Naive B cell (primary cell): ENCODE measurements around the gene JARID2. TPM values are rescaled to one million over a fixed set of nuclear protein-coding genes. Genes with fewer than 3 reads are reported as not detected.

Source experiments
- ATAC-seq, 2 donors: fragments of 150-1000 bp; cut with Tn5 transposase; 2 replicates each; pipeline ENCODE4 v1.10.0; 2021; ENCODE audit warnings: low read depth in 2 of 2, mild to moderate bottlenecking in 2 of 2, moderate library complexity in 2 of 2
- DNase-seq: peaks from one replicate; pipeline ENCODE4 v3.0.0; 2022
- H3K27ac Mint-ChIP-seq, 6 donors: one replicate each; pipeline ENCODE4 v1.8.0; 2020 to 2022; ENCODE audit warnings: mild to moderate bottlenecking in 6 of 6, mixed read lengths in 6 of 6, moderate library complexity in 5 of 6, inconsistent platforms in 2 of 6
- H3K27me3 Mint-ChIP-seq, 3 donors: one replicate each; pipeline ENCODE4 v1.8.0; 2021 to 2022; ENCODE audit warnings: mixed read lengths in 3 of 3, mild to moderate bottlenecking in 1 of 3
- H3K36me3 Mint-ChIP-seq, 2 donors: one replicate each; pipeline ENCODE4 v1.8.0; 2020 to 2022; ENCODE audit warnings: mixed read lengths in 2 of 2, inconsistent platforms in 1 of 2, mild to moderate bottlenecking in 1 of 2
- H3K4me1 Mint-ChIP-seq, 3 donors: one replicate each; pipeline ENCODE4 v1.8.0; 2020 to 2022; ENCODE audit warnings: mixed read lengths in 3 of 3, inconsistent platforms in 1 of 3, mild to moderate bottlenecking in 1 of 3, moderate library complexity in 1 of 3
- H3K4me3 Mint-ChIP-seq, 8 donors: one replicate each; pipeline ENCODE4 v1.8.0; 2020 to 2022; ENCODE audit warnings: mild to moderate bottlenecking in 8 of 8, mixed read lengths in 8 of 8, moderate library complexity in 8 of 8, inconsistent platforms in 2 of 8
- H3K9me3 Mint-ChIP-seq, 7 donors: one replicate each; pipeline ENCODE4 v1.8.0; 2020 to 2022; ENCODE audit warnings: mixed read lengths in 7 of 7, mild to moderate bottlenecking in 5 of 7, inconsistent platforms in 2 of 7, moderate library complexity in 1 of 7
- polyA plus RNA-seq, 6 donors: library from polyadenylated mRNA; unstranded; fragments of 300-500 nt; fragmentation: Illumina TruSeq; gene quantifications; one replicate each; pipeline ENCODE4 v1.2.3, GENCODE V29; 2021; ENCODE audit warnings: low read depth in 6 of 6

The JARID2 gene
- polyA plus RNA-seq, 6 donors from 2014 or later = 2.7 to 21.9 (median 16.6) TPM

DNA sequence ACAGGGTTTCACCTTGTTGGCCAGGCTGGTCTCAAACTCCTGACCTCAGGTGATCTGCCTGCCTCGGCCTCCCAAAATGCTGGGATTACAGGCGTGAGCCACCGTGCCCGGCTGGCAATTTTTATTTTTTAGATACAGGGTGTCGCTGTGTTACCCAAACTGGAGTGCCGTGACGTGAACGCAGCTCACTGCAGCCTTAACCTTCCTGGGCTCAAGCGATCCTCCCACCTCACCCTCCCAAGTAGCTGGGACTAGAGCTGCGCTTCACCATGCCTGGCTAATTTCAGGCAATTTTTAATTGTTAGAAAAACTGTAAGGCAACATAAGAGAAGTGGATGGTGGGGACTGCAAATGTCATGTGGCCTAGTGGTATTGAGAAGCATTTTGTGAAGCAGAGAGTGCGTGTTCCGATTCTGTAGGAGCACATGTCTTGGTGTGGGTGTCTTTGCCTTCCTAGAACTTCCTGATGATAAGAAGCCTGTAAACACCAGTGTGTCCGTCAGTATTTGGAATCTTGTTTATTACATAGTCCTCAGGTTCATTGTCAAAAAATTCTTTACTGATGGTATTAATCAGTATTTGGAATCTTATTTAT, 18.0 kb downstream of the JARID2 start:
- H3K9me3 Mint-ChIP-seq = no peaks in the 10 kb centered on the region
- peaks cover 80 to 94% (median 92%) of the 10 kb centered on the region in 3 donors for H3K4me1 Mint-ChIP-seq
- ATAC-seq = no peak
- H3K27me3 Mint-ChIP-seq = no peaks in the 10 kb centered on the region
- no peak for DNase-seq
- H3K27ac Mint-ChIP-seq = peak overlapping the region in 2 of 6 donors; percentile 33 to 78
- no peaks in the 10 kb centered on the region for H3K36me3 Mint-ChIP-seq
- H3K4me3 Mint-ChIP-seq = peak overlapping the region in 4 of 8 donors; percentile 23 to 65 (median 32)

- peak overlapping the region in 2 of 6 donors; percentile 75 to 78 for H3K27ac Mint-ChIP-seq
- no peak for DNase-seq
- peaks cover 79 to 94% (median 92%) of the 10 kb centered on the region in 3 donors for H3K4me1 Mint-ChIP-seq
- no peak for ATAC-seq
- H3K27me3 Mint-ChIP-seq = no peaks in the 10 kb centered on the region
- no peaks in the 10 kb centered on the region for H3K9me3 Mint-ChIP-seq
- no peaks in the 10 kb centered on the region for H3K36me3 Mint-ChIP-seq
- peak overlapping the region in 3 of 8 donors; percentile 23 to 78 (median 37) for H3K4me3 Mint-ChIP-seq
Observed at GRCh38 chr6:15264412-15264811, 18.5 kb downstream of the JARID2 start.

- no peak for DNase-seq
- Mint-ChIP-seq H3K9me3 (no peaks in the 10 kb centered on the region), H3K27me3 (no peaks in the 10 kb centered on the region), H3K27ac (peak overlapping the region in 3 of 6 donors; percentile 5 to 79 (median 36)), H3K4me1 (peaks cover 79 to 94% (median 92%) of the 10 kb centered on the region in 3 donors), H3K36me3 (no peaks in the 10 kb centered on the region), H3K4me3 (peak overlapping the region; percentile 39 to 85 (median 75))
- ATAC-seq = peak in 1 of 2 donors; percentile 27
Observed at GRCh38 chr6:15264902-15265761, 19.3 kb downstream of the JARID2 start.

DNA sequence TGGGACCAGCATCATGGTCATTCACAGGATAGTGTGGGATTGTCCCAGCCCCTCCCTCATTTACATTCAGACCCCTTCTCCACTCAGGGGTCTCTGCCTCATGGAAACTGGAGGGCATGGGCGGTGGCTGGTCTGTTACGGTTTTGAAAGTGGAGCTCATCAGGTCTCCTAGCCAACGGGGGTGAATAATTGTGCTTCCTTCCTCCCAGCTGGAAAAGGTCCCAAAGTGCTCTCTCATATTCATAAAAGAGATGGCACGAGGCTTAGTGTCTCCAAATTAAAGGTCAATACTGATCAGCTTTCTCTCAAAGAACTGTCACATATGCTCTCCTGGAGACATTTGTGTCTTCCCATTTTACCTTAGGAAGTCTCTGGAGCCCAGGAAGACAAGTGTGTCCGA, 19.9 kb downstream of the JARID2 start:
- peak overlapping the region in 5 of 6 donors; percentile 57 to 89 (median 79) for H3K27ac Mint-ChIP-seq
- H3K9me3 Mint-ChIP-seq = no peaks in the 10 kb centered on the region
- H3K4me3 Mint-ChIP-seq = peak overlapping the region in 6 of 8 donors; percentile 16 to 85 (median 75)
- no peak for DNase-seq
- no peaks in the 10 kb centered on the region for H3K27me3 Mint-ChIP-seq
- no peak for ATAC-seq
- H3K36me3 Mint-ChIP-seq = no peaks in the 10 kb centered on the region
- peaks cover 76 to 94% (median 94%) of the 10 kb centered on the region in 3 donors for H3K4me1 Mint-ChIP-seq

DNA sequence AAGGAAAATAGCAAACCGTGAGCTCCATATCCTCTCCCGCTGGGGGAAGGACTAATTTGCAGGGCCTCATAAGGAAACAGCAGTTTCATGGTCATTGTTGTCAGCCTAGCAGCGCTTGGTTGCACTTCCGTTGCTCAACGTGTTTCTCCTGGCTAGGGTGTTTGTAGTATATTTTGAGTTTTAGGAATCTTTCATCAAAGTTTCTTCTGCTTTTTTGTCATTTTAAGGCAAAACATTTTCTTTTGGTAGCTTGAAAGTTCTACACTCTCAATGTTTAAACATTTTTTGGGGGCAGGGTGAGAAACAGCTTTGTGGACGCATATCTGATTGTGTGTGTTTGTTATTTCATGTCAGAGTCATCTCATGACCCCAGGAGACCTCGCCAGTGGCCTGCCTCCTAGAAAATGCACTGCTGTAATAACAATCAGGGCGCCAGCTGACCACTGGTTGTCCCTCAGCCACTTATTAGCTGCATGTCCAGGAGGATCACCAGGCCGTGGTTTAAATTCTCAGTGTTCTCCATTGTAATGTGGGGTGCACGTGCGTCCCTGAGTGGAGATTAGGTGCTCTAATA, 20.6 kb downstream of the JARID2 start:
- Mint-ChIP-seq H3K4me3 (peak overlapping the region; percentile 37 to 85 (median 75)), H3K27me3 (no peaks in the 10 kb centered on the region), H3K27ac (peak overlapping the region; percentile 6 to 89 (median 74)), H3K36me3 (no peaks in the 10 kb centered on the region), H3K9me3 (no peaks in the 10 kb centered on the region), H3K4me1 (peaks cover 82 to 95% (median 95%) of the 10 kb centered on the region in 3 donors)
- DNase-seq (peak; percentile 25), ATAC-seq (peak; percentile 75 to 77)

DNA sequence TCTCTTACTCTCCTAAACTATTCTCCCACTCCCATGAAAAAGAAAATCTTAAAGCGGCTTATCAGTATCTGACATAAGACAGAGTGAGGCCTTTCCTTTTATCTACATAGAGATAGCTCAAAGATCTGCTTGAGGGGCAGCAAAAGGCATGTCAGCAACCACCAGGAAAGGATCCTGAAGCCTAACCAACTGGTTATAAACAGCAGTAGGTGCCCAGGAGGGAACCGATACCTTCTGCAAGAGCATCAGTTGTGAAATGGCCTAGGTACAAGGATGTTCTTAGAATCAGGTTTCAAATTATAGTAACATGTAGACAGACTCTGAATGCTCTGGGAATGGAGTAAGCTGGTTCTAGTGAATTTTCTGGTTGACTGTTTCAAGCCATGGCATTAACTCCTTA, 21.4 kb downstream of the JARID2 start:
- H3K4me3 Mint-ChIP-seq = peak overlapping the region in 7 of 8 donors; percentile 52 to 85 (median 69)

GRCh38 chr6:15268137-15268908, 22.5 kb downstream of the JARID2 start:
- DNase-seq = no peak
- H3K4me3 Mint-ChIP-seq = peak overlapping the region; percentile 28 to 85 (median 70)
- no peak for ATAC-seq
- no peaks in the 10 kb centered on the region for H3K27me3 Mint-ChIP-seq
- H3K4me1 Mint-ChIP-seq = peaks cover 85 to 100% (median 98%) of the 10 kb centered on the region in 3 donors
- H3K36me3 Mint-ChIP-seq = no peaks in the 10 kb centered on the region
- no peaks in the 10 kb centered on the region for H3K9me3 Mint-ChIP-seq
- peak overlapping the region in 4 of 6 donors; percentile 69 to 79 (median 77) for H3K27ac Mint-ChIP-seq

More for the DNA sequence above, 21.4 kb downstream of the JARID2 start:
- Mint-ChIP-seq H3K4me1 (peaks cover 86 to 100% (median 100%) of the 10 kb centered on the region in 3 donors), H3K9me3 (no peaks in the 10 kb centered on the region), H3K36me3 (no peaks in the 10 kb centered on the region), H3K27ac (peak overlapping the region in 4 of 6 donors; percentile 11 to 86 (median 52)), H3K27me3 (no peaks in the 10 kb centered on the region)
- peak in 1 of 2 donors; percentile 15 for ATAC-seq
- no peak for DNase-seq

- ATAC-seq (no peak), DNase-seq (no peak)
- Mint-ChIP-seq H3K36me3 (no peaks in the 10 kb centered on the region), H3K27ac (peak overlapping the region in 3 of 6 donors; percentile 49 to 79 (median 63)), H3K4me3 (peak overlapping the region in 7 of 8 donors; percentile 28 to 85 (median 69)), H3K4me1 (peaks cover 82 to 100% (median 95%) of the 10 kb centered on the region in 3 donors), H3K27me3 (no peaks in the 10 kb centered on the region), H3K9me3 (no peaks in the 10 kb centered on the region)
Observed at GRCh38 chr6:15269011-15269410, 23.1 kb downstream of the JARID2 start.

DNA sequence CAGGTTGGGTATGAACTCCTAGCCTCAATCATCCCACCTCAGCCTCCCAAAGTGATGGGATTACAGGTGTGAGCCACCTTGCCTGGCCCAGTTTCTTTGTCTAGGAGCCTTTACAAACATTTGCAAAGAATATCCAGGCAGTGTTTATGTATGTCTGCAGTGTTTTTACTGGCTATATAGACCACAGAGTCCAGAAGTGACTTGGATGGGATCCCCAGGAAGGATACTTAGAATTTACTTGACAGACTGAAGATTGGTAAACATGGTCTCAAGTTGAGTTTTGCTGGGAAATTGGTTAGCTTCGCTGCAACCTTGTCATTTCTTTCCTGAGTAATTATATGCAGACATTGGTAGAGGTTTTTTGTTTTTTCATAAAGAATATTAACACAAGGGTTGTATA, 23.8 kb downstream of the JARID2 start:
- H3K4me1 Mint-ChIP-seq = peaks cover 76 to 100% (median 95%) of the 10 kb centered on the region in 3 donors
- H3K36me3 Mint-ChIP-seq = no peaks in the 10 kb centered on the region
- DNase-seq = no peak
- peak overlapping the region in 3 of 6 donors; percentile 63 to 81 (median 79) for H3K27ac Mint-ChIP-seq
- no peaks in the 10 kb centered on the region for H3K9me3 Mint-ChIP-seq
- no peaks in the 10 kb centered on the region for H3K27me3 Mint-ChIP-seq
- H3K4me3 Mint-ChIP-seq = peak overlapping the region in 5 of 8 donors; percentile 6 to 85 (median 61)
- ATAC-seq = no peak

DNA sequence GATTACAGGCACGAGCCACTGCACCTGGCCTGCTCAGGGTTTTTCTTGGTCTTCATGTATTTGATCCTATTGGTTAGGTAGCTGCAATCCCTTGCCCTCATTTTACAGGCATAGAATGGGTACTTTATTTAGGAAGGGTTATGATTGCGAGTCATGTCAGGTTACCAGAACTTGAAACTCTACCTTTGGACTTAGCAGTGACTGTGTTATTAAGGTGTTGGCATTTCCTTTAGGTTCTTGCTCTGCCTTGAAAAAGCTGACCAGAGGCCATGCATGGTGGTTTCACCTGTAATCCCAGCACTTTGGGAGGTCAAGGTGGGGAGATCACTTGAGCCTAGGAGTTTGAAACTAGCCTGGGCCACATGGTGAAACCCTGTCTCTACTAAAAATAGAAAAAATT, 24.5 kb downstream of the JARID2 start:
- H3K36me3 Mint-ChIP-seq = no peaks in the 10 kb centered on the region
- peaks cover 69 to 99% (median 91%) of the 10 kb centered on the region in 3 donors for H3K4me1 Mint-ChIP-seq
- H3K9me3 Mint-ChIP-seq = no peaks in the 10 kb centered on the region
- no peaks in the 10 kb centered on the region for H3K27me3 Mint-ChIP-seq
- DNase-seq (no peak), ATAC-seq (no peak)
- H3K27ac Mint-ChIP-seq = peak overlapping the region in 2 of 6 donors; percentile 41 to 79
- H3K4me3 Mint-ChIP-seq = peak overlapping the region in 5 of 8 donors; percentile 15 to 73 (median 55)

- H3K9me3 Mint-ChIP-seq = no peaks in the 10 kb centered on the region
- no peak for DNase-seq
- peak overlapping the region in 1 of 8 donors; percentile 44 for H3K4me3 Mint-ChIP-seq
- peak overlapping the region in 2 of 6 donors; percentile 18 to 36 for H3K27ac Mint-ChIP-seq
- H3K27me3 Mint-ChIP-seq = no peaks in the 10 kb centered on the region
- H3K36me3 Mint-ChIP-seq = no peaks in the 10 kb centered on the region
- ATAC-seq = no peak
- H3K4me1 Mint-ChIP-seq = peaks cover 59 to 98% (median 91%) of the 10 kb centered on the region in 3 donors
Observed at GRCh38 chr6:15272562-15272961, 26.7 kb downstream of the JARID2 start.

DNA sequence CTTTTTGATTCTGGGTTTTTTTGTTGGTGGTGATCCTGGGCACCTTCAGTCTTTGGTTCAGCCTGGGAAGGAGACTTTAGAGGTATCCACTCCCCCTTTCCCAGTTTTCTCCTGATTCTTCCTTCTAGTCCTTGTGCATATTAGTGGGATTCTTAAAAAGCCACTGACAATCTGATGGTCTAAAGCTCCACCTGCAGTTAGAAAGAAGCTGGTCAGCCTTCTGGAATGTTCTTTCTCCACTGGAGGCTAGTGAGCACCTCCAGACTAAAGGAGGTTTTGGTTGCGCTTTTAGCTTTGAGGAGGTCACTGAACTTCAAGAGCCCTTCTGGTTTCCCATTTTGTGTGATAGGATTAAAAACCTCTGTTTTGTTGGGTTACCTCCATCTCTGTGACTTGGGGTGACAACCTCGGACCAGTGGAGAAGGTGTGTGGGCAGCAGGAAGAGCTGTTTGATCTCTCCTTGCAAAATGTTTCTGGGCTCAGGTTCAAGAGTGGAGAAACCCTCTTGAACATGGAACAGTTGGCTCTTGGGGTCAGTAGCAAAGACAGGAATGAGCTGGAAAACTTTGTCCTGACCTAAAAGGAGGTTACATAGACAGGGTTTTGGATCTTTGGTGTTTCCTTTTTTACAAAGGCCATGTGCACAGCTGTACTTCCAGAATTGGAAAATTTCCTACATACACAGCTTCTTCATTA, 29.0 kb downstream of the JARID2 start:
- DNase-seq (no peak), ATAC-seq (no peak)
- H3K27ac Mint-ChIP-seq = peak overlapping the region in 1 of 6 donors; percentile 35
- no peak overlapping the region for H3K4me3 Mint-ChIP-seq
- H3K27me3 Mint-ChIP-seq = no peaks in the 10 kb centered on the region
- no peaks in the 10 kb centered on the region for H3K9me3 Mint-ChIP-seq
- no peaks in the 10 kb centered on the region for H3K36me3 Mint-ChIP-seq
- peaks cover 54 to 98% (median 91%) of the 10 kb centered on the region in 3 donors for H3K4me1 Mint-ChIP-seq
